HAP-1 (cell line): ENCODE data around the gene SLC25A34.
A peak's percentile ranks its signal among the peaks of the same experiment; 100 is the strongest.

Experiments
- DNase-seq, 2 experiments: peaks; one replicate each; pipeline ENCODE4 v3.0.0-alpha.2; 2016 to 2020; ENCODE audit warnings: low spot score in 2 of 2
- H3K27me3 ChIP-seq: fragments of 250-450 bp; sonication (Bioruptor Pico); 2 replicates; pipeline ENCODE4 v1.5.1; 2020; ENCODE audit warnings: low read depth, mild to moderate bottlenecking, moderate library complexity
- H3K36me3 ChIP-seq: fragments of 250-450 bp; sonication (Bioruptor Pico); replicated peaks from 2 replicates; pipeline ENCODE4 v1.5.1; 2020; ENCODE audit warnings: mild to moderate bottlenecking
- H3K4me1 ChIP-seq: fragments of 250-450 bp; sonication (Bioruptor Pico); 2 replicates; pipeline ENCODE4 v1.5.1; 2020; ENCODE audit warnings: mild to moderate bottlenecking
- H3K4me3 ChIP-seq: fragments of 250-450 bp; sonication (Bioruptor Pico); 2 replicates; pipeline ENCODE4 v1.5.1; 2020; ENCODE audit warnings: mild to moderate bottlenecking, moderate library complexity
- H3K9me3 ChIP-seq: fragments of 250-450 bp; sonication (Bioruptor Pico); 2 replicates; pipeline ENCODE4 v1.5.1; 2020; ENCODE audit warnings: mild to moderate bottlenecking, moderate library complexity
- in situ Hi-C: fragments of 300-500 bp; cut with MboI; formaldehyde crosslinking; loops from 3 replicates; pipeline ENCODE4 v1.14.3; 2020; ENCODE audit warnings: low sequenced_read_pairs, inconsistent platforms, mixed read lengths

Gene SLC25A34

GRCh38 chr1:15744122-15744679, 8.1 kb downstream of the SLC25A34 start:
- Histone ChIP-seq H3K4me3 (no peak overlapping the region), H3K36me3 (no peaks in the 10 kb centered on the region), H3K9me3 (no peaks in the 10 kb centered on the region), H3K27me3 (no peaks in the 10 kb centered on the region), H3K4me1 (peaks cover 2% of the 10 kb centered on the region; the same call in 1 of the 2 replicates)
- in situ Hi-C loops: no loop called here
- no peak for DNase-seq

DNA sequence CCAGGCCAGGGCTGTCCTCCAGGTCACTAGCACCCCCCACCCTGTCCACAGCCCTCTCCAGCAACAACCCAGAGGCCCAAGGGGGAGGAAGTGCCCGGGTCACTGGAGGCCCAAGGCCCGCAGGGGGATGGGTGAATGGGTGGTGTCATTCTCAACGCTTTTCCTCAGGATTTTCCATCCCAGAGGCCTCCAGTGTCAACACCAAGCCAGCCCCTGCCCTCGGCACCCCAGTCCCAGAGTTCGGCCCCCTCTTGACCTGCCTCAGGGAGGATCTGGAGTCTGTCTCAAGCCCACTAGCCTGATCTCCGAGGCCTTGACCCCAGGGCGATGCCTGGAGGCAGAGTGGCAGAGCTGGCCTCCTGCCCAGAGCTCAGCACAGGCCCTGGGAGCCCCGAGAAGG, 11.3 kb downstream of the SLC25A34 start:
- Histone ChIP-seq H3K4me1 (no peaks in the 10 kb centered on the region), H3K27me3 (no peaks in the 10 kb centered on the region), H3K36me3 (no peaks in the 10 kb centered on the region), H3K4me3 (no peak overlapping the region), H3K9me3 (no peaks in the 10 kb centered on the region)
- in situ Hi-C loops: no loop called here
- no peak for DNase-seq

- no peaks in the 10 kb centered on the region for H3K27me3 ChIP-seq
- in situ Hi-C loops: no loop called here
- H3K9me3 ChIP-seq: no peaks in the 10 kb centered on the region
- no peak for DNase-seq
- H3K4me3 ChIP-seq: no peak overlapping the region
- no peaks in the 10 kb centered on the region for H3K4me1 ChIP-seq
- H3K36me3 ChIP-seq: no peaks in the 10 kb centered on the region
These were observed 12.2 kb downstream of the SLC25A34 start for GRCh38 chr1:15748264-15748663.

GRCh38 chr1:15748690-15749398, 12.8 kb downstream of the SLC25A34 start:
- H3K4me1 ChIP-seq: no peaks in the 10 kb centered on the region
- in situ Hi-C loops: no loop called here
- no peak for DNase-seq
- no peak overlapping the region for H3K4me3 ChIP-seq
- H3K36me3 ChIP-seq: no peaks in the 10 kb centered on the region
- H3K27me3 ChIP-seq: no peaks in the 10 kb centered on the region
- no peaks in the 10 kb centered on the region for H3K9me3 ChIP-seq

DNA sequence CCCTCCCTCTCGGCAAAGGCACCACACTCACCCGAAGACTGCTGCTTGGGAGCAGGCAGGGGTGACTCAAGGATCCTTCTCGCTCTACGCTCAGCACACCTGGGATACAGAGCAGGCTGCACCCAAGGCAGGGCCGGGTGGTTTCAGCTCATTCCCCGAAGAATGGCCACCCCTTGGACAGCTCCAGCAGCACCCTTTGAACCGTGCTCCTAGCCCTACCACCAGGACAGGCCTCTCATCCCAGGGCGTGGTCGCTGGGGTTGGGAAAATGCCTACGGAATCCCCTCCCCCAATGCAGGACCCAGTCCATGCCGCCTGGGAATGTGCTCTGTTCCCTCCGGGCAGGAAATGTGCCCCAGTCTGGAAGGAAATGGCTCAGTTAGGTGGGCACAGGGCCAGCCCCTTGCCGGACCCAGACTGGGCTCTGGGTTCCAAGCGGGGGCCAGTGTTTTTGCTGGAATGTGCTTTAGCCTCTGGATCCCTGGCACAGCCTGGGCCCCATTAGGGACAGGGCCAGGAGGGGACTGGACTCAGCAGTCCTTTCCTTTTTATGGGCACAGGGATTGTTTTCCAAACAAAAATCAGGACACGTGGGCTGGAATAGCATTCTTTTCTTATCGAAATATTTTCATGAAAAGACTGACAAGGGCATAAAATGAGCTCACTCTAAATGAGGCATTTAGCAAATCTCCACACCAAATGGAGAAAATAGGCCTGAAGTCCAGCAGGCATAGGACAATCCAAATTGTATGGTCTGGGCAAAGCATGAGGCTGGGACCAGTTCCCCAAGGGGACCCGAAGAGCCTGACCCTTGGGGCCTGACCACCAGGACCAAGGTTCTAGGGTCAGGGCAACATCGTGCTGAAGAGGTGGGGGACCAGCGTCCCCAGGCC, 13.6 kb downstream of the SLC25A34 start:
- Histone ChIP-seq H3K4me3 (no peak overlapping the region), H3K36me3 (no peaks in the 10 kb centered on the region), H3K27me3 (no peaks in the 10 kb centered on the region), H3K9me3 (no peaks in the 10 kb centered on the region), H3K4me1 (no peaks in the 10 kb centered on the region)
- no peak for DNase-seq
- in situ Hi-C loops: no loop called here

DNA sequence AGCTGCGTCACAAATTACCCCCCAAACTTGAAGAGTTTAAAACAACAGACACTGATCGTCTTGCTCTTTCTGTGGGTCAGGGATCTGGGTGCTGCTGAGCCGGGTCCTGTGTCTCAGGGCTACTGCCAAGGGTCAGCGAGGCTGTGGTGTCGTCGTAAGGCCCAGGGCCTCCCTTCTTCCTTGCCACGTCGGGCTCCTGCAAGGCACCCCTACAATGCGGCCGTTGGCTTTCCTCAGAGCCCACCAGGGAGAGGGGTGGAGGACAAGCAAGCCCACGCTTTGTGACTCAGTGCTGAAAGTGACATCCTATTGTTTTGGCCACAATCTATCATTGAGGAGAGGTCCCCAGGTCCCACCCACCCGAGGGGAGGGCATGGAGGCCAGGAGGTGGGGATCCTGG, 14.9 kb downstream of the SLC25A34 start:
- no peak for DNase-seq
- no peaks in the 10 kb centered on the region for H3K27me3 ChIP-seq
- peaks cover 5% of the 10 kb centered on the region for H3K4me1 ChIP-seq
- H3K36me3 ChIP-seq: no peaks in the 10 kb centered on the region
- in situ Hi-C loops: no loop called here
- H3K9me3 ChIP-seq: no peaks in the 10 kb centered on the region
- no peak overlapping the region for H3K4me3 ChIP-seq

GRCh38 chr1:15751717-15752116, 15.7 kb downstream of the SLC25A34 start:
- in situ Hi-C loops: no loop called here

GRCh38 chr1:15753776-15754175, 17.7 kb downstream of the SLC25A34 start:
- no peaks in the 10 kb centered on the region for H3K27me3 ChIP-seq
- in situ Hi-C loops: no loop called here

More at GRCh38 chr1:15751717-15752116, 15.7 kb downstream of the SLC25A34 start:
- Histone ChIP-seq H3K4me3 (no peak overlapping the region), H3K4me1 (peaks cover 10% of the 10 kb centered on the region), H3K36me3 (no peaks in the 10 kb centered on the region), H3K9me3 (no peaks in the 10 kb centered on the region), H3K27me3 (no peaks in the 10 kb centered on the region)
- DNase-seq: no peak

GRCh38 chr1:15755021-15755645, 19.1 kb downstream of the SLC25A34 start:
- H3K36me3 ChIP-seq: no peaks in the 10 kb centered on the region
- H3K9me3 ChIP-seq: no peaks in the 10 kb centered on the region
- peaks cover 26% of the 10 kb centered on the region for H3K4me1 ChIP-seq
- DNase-seq: no peak
- no peak overlapping the region for H3K4me3 ChIP-seq
- in situ Hi-C loops: no loop called here
- H3K27me3 ChIP-seq: no peaks in the 10 kb centered on the region

More at GRCh38 chr1:15753776-15754175, 17.7 kb downstream of the SLC25A34 start:
- H3K4me1 ChIP-seq: peaks cover 18% of the 10 kb centered on the region
- no peak for DNase-seq
- H3K4me3 ChIP-seq: no peak overlapping the region
- H3K36me3 ChIP-seq: no peaks in the 10 kb centered on the region
- H3K9me3 ChIP-seq: no peaks in the 10 kb centered on the region

DNA sequence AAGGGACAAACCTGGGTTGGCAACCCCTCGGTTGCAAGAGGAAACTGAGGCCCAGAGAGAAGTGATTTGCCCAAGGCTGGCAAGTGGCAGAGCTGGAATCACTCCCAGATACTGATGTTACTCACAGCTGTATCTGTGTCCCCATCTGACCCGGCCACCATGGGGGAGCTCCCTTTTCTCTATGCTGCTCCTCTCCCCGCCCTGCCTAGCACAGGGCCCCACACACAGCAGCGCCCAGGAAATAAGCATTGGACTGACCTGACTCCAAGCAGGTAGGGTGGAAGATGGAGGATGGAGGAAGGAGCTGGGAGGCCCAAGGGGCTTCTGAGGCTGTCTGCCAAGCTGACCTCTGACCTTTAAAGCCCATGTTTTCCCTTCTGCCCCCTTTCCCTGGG, 19.6 kb downstream of the SLC25A34 start:
- DNase-seq: no peak
- Histone ChIP-seq H3K27me3 (no peaks in the 10 kb centered on the region), H3K36me3 (no peaks in the 10 kb centered on the region), H3K9me3 (no peaks in the 10 kb centered on the region), H3K4me1 (peaks cover 29% of the 10 kb centered on the region), H3K4me3 (no peak overlapping the region)
- in situ Hi-C loops: no loop called here

DNA sequence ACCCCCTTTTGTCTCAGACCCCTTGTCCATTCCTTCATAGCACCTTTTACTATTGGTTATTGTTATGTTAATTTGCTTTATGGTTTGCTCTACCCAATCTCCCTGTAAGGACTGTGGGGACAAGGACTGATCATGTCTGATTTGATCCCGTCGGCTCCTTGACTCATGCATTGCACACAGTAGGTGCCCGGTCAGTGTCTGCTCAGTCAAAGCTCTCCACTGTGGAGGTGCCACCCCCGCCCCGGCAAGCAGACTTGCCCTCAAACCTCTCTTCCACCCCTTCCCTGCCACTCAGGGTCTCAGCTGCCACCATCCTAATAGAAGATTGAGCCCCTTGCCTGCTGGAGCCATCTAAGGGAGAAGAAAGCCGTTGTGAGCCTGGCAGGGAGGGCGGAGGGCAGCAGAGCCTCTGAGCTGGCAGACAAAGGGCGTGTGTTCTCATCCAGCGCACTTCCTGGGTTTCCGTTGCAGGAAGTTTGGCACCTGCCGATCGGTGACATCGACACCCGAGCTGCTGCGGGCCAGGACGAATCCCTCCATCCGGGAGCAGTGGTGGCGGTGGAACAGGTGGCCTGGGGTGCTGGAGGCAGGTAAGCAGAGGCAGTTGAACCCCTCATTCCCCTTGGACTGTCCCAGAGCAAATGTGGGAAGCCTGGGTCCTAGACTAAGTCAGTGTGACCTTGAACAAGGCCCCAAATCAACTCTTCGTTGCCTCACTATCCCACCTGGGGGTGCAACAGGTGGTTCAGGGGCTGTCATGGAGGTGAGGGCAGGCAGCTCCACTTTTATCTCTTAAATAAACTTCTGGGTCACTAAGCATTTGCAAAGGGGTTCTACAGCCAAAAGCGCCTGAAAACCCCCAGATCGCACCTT, 20.3 kb downstream of the SLC25A34 start:
- no peak overlapping the region for H3K4me3 ChIP-seq

DNA sequence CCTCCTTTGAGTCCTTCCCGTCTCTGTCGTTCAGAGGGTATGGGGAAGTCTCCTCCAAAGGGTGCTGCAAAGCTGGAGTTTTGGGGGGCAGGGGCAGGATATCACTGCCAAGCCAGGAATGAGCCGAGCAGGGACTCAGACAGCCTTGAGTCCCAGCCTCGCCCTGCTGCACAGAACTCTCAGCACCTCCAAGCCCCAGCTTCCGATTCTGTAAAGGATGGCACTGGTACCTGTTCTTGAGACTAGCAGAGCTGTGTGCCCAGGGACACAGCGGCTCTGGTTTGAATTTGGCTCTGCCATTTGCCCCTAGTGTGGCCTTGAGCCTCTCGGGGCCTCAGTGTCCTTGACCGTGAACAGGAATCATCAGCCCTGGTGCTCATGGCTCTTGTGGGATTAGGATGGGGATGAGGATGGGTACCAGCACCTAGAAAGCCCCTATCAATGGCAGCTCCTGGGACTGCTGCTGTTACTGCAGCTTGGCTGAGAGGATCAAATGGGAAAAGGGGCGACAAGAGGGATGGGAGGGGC, 21.0 kb downstream of the SLC25A34 start:
- Histone ChIP-seq H3K9me3 (no peaks in the 10 kb centered on the region), H3K4me1 (peaks cover 30% of the 10 kb centered on the region), H3K27me3 (no peaks in the 10 kb centered on the region), H3K36me3 (no peaks in the 10 kb centered on the region), H3K4me3 (no peak overlapping the region)
- DNase-seq: no peak
- in situ Hi-C loops: no loop called here

More for the DNA sequence above, 20.3 kb downstream of the SLC25A34 start:
- peak; percentile 31 to 44 for DNase-seq
- Histone ChIP-seq H3K27me3 (no peaks in the 10 kb centered on the region), H3K4me1 (peaks cover 30% of the 10 kb centered on the region), H3K36me3 (no peaks in the 10 kb centered on the region), H3K9me3 (no peaks in the 10 kb centered on the region)
- in situ Hi-C loops: no loop called here
